GM12801 (cell line): ENCODE results near the gene WDFY1.

ENCODE experiments used
- TF ChIP-seq, protein P1 (sequence below): IDR thresholded peaks from one replicate; pipeline ENCODE4 v1.5.1; 2011; ENCODE audit warnings: control low read depth; ENCODE audit not compliant: insufficient read length; ENCODE audit errors: extremely low read depth

Gene WDFY1, protein sequence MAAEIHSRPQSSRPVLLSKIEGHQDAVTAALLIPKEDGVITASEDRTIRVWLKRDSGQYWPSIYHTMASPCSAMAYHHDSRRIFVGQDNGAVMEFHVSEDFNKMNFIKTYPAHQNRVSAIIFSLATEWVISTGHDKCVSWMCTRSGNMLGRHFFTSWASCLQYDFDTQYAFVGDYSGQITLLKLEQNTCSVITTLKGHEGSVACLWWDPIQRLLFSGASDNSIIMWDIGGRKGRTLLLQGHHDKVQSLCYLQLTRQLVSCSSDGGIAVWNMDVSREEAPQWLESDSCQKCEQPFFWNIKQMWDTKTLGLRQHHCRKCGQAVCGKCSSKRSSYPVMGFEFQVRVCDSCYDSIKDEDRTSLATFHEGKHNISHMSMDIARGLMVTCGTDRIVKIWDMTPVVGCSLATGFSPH

DNA sequence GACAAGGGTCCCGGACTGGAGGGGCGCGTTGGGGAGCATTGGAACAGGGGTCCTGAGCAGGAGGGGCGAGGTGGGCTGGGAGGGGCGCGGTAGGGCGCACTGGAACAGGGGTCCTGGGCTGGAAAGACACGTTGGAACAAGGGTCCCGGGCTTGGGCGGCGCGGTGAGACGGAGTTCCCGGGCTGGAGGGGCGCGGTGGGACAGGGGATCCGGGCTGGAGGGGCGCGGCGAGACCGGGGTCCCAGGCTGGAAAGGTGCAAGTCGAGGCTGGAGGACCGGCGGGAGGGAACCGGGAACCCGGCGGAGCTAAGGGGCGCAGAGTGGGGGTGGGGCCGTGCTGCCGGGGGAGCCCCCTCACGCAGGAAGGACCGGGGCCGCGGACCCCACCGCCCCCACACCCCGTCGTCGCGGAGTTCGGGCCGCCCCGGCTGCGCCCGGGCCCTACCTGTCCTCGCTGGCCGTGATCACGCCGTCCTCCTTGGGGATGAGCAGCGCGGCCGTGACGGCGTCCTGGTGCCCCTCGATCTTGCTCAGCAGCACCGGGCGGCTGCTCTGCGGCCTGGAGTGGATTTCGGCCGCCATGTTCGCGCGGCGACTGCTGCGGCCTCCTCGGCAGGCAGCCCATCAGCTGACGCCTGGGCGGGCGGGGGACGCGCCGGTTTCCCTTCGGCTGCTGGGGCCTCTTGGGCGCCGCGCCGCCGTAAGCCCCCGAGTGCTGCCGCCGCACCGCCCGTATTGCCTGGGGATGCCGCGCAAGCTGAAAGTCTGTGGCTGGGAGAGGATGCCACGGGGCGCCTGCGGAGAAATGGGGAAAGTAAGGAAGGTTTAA lies at the start of gene WDFY1:
TSS of gene WDFY1 (minus strand) at position 633 of the 829 bp plus-strand sequence. CDS start at position 582, 51 bp downstream.
- TF ChIP-seq, protein P1, sequence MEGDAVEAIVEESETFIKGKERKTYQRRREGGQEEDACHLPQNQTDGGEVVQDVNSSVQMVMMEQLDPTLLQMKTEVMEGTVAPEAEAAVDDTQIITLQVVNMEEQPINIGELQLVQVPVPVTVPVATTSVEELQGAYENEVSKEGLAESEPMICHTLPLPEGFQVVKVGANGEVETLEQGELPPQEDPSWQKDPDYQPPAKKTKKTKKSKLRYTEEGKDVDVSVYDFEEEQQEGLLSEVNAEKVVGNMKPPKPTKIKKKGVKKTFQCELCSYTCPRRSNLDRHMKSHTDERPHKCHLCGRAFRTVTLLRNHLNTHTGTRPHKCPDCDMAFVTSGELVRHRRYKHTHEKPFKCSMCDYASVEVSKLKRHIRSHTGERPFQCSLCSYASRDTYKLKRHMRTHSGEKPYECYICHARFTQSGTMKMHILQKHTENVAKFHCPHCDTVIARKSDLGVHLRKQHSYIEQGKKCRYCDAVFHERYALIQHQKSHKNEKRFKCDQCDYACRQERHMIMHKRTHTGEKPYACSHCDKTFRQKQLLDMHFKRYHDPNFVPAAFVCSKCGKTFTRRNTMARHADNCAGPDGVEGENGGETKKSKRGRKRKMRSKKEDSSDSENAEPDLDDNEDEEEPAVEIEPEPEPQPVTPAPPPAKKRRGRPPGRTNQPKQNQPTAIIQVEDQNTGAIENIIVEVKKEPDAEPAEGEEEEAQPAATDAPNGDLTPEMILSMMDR: no peak

DNA sequence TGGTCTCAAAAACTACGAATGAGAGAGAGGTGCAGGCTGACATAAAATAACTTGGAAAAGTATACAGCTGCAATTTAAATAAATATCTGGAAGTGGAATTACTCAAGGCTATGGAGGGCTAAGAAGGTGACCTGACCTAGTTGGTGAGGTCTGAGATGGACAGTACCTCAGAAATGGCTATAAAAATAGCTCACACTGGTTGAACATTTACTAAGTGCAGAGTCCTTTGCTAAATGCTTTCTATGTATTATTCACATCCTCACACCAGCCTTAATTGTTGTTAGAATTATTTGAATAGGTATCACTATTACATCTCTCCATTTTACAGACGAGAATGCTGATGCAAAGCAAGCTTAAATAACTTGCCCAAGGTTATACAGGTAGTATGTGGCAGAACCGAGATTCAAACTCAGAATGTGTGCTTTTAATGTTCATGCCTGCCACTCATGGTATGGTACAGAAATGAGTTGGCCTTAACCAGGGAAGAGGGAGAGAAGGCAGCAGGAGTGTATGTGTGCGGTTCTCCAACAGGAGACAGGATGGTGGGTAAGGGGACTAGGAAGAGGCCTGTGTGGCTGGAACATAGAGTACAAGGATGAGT lies 49.5 kb upstream of the WDFY1 start:
- TF ChIP-seq, protein P1: no peak

GRCh38 chr2:223993634-223994232 lies 48.6 kb upstream of the WDFY1 start:
- TF ChIP-seq, protein P1: no peak

- TF ChIP-seq, protein P1: no peak
These were observed 46.5 kb upstream of the WDFY1 start for GRCh38 chr2:223991611-223992010.

GRCh38 chr2:223989856-223990232 lies 44.7 kb upstream of the WDFY1 start:
- TF ChIP-seq, protein P1: no peak

GRCh38 chr2:223989206-223989855 lies 44.2 kb upstream of the WDFY1 start:
- TF ChIP-seq, protein P1: no peak

DNA sequence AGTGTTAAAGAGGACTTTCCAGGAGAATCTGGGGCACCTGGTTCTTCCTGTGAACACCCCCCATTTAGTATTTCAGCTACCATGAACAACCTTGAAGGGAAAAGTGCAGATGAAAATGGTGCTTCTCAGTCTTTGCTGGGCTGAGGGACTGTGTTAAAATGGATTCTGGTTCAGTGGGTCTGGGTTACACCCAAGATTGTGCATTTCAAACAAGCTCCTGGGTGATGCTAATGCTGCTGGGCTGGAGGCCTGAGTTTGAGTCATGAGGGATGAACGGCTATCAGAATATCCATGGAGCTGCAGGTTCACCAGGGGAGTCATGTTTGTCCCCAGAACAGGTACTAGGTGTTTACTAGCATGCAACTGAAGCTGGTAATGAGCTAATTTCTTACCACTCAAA lies 36.1 kb upstream of the WDFY1 start:
- TF ChIP-seq, protein P1: no peak
